Naive thymus-derived CD4-positive, alpha-beta T cell (primary cell): Measurements from ENCODE around the gene INTS4. TPM values are rescaled to one million over a fixed set of nuclear protein-coding genes. Genes with fewer than 3 reads are reported as not detected.

ENCODE experiments used
- ATAC-seq: fragments of 150-1000 bp; cut with Tn5 transposase; 2 replicates; pipeline ENCODE4 v1.10.0; 2021; ENCODE audit warnings: mild to moderate bottlenecking, moderate library complexity
- CTCF ChIA-PET: fragments of 350-600 bp; sonication (Branson Sonifier 250); formaldehyde crosslinking; loops from one replicate; lab custom pipeline; 2021; ENCODE audit warnings: antibody characterized with exemption; lab: Charles Lee
- POLR2A ChIA-PET: fragments of 350-600 bp; sonication (Branson Sonifier 250); formaldehyde crosslinking; loops from one replicate; lab custom pipeline; 2021; ENCODE audit warnings: antibody characterized with exemption, inconsistent platforms; lab: Charles Lee
- DNase-seq, 9 donors: peaks; one replicate each; pipeline versions ENCODE4 v3.0.0 to v3.0.0-alpha.2; 2020 to 2022; ENCODE audit warnings: mixed read lengths in 1 of 9
- H3K27ac ChIP-seq: one replicate; pipeline ENCODE4 v1.7.0; 2013; ENCODE audit warnings: mild to moderate bottlenecking, low read depth, low read length, moderate library complexity
- H3K27me3 ChIP-seq, 2 donors: one replicate each; pipeline ENCODE4 v1.7.0; 2013; ENCODE audit warnings: low read length in 2 of 2, mild to moderate bottlenecking in 2 of 2, moderate library complexity in 2 of 2; ENCODE audit not compliant: control insufficient read depth in 2 of 2, insufficient read depth in 2 of 2
- H3K36me3 ChIP-seq, 3 experiments: 1 replicate in 2 of 3; 2 replicates in 1 of 3; pipeline ENCODE4 v1.7.0; 2013; ENCODE audit warnings: low read length in 3 of 3, mild to moderate bottlenecking in 3 of 3, moderate library complexity in 1 of 3; ENCODE audit not compliant: insufficient read depth in 3 of 3, control insufficient read depth in 2 of 3
- H3K4me1 ChIP-seq, 2 donors: one replicate each; pipeline ENCODE4 v1.7.0; 2013; ENCODE audit warnings: low read length in 2 of 2, mild to moderate bottlenecking in 2 of 2, moderate library complexity in 1 of 2; ENCODE audit not compliant: control insufficient read depth in 2 of 2, insufficient read depth in 2 of 2
- H3K4me3 ChIP-seq: 2 replicates; pipeline ENCODE4 v1.7.0; 2013; ENCODE audit warnings: mild to moderate bottlenecking, low read length
- H3K9me3 ChIP-seq, 3 experiments: 1 replicate in 2 of 3; 2 replicates in 1 of 3; pipeline ENCODE4 v1.7.0; 2013; ENCODE audit warnings: low read length in 3 of 3; ENCODE audit not compliant: control insufficient read depth in 2 of 3
- H3K27ac Mint-ChIP-seq, 9 donors: one replicate each; pipeline ENCODE4 v1.8.0; 2020 to 2022; ENCODE audit warnings: mixed read lengths in 9 of 9, mild to moderate bottlenecking in 8 of 9, moderate library complexity in 5 of 9, inconsistent platforms in 2 of 9
- H3K27me3 Mint-ChIP-seq, 5 donors: one replicate each; pipeline ENCODE4 v1.8.0; 2021 to 2022; ENCODE audit warnings: mixed read lengths in 5 of 5, mild to moderate bottlenecking in 1 of 5
- H3K36me3 Mint-ChIP-seq, 5 donors: one replicate each; pipeline ENCODE4 v1.8.0; 2020 to 2022; ENCODE audit warnings: mixed read lengths in 5 of 5, mild to moderate bottlenecking in 3 of 5, inconsistent platforms in 1 of 5
- H3K4me1 Mint-ChIP-seq, 7 donors: one replicate each; pipeline ENCODE4 v1.8.0; 2020 to 2022; ENCODE audit warnings: mixed read lengths in 7 of 7, mild to moderate bottlenecking in 3 of 7, inconsistent platforms in 1 of 7
- H3K4me3 Mint-ChIP-seq, 10 donors: one replicate each; pipeline ENCODE4 v1.8.0; 2020 to 2022; ENCODE audit warnings: mild to moderate bottlenecking in 10 of 10, mixed read lengths in 10 of 10, moderate library complexity in 6 of 10, inconsistent platforms in 2 of 10
- H3K9me3 Mint-ChIP-seq, 11 donors: one replicate each; pipeline ENCODE4 v1.8.0; 2020 to 2022; ENCODE audit warnings: mixed read lengths in 11 of 11, mild to moderate bottlenecking in 4 of 11, inconsistent platforms in 1 of 11, moderate library complexity in 1 of 11
- intact Hi-C, 2 donors: fragments of 100-400 bp; cut with micrococcal nuclease; formaldehyde crosslinking; loops; one replicate each; pipeline ENCODE4 v1.15.1; 2023
- polyA plus RNA-seq, 2 donors: library from polyadenylated mRNA; unstranded; fragments of 300-500 nt; fragmentation: Illumina TruSeq; gene quantifications; one replicate each; pipeline ENCODE4 v1.2.3, GENCODE V29; 2021
- total RNA-seq, 6 experiments: library from RNA in 5 of 6; stranded (reverse) in 5 of 6; gene quantifications; 1 replicate in 5 of 6; 2 replicates in 1 of 6; pipeline ENCODE4 v1.2.3 and lab custom pipeline; 2021 to 2026

The INTS4 gene
- total and polyA plus RNA-seq, 7 experiments from 2014 or later = 40.9 to 87.0 (median 61.6) TPM

DNA sequence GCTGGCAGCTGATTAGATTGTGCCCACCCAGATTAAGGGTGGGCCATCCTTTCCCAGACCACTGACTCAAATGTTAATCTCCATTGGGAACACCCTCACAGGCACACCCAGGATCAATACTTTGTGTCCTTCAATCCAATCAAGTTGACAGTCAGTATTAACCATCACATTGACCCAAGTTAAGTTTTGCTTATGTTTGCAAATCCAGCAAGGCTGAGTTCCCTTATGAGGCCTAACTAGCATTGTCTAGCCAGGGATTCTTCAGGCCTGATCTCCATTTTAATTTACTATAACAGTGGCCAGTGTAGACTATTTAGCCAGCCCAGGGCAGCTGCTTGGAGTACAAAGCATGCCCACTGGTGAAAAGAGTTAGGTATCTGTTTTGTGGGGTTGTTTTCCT is 30.9 kb upstream of the INTS4 start:
- ChIA-PET CTCF (no interaction called here), POLR2A (no interaction called here)
- no peak for DNase-seq
- H3K9me3 Mint-ChIP-seq = no peaks in the 10 kb centered on the region
- Histone ChIP-seq H3K27ac (no peak overlapping the region), H3K4me3 (no peak overlapping the region), H3K4me1 (no peaks in the 10 kb centered on the region), H3K9me3 (no peaks in the 10 kb centered on the region), H3K27me3 (no peaks in the 10 kb centered on the region), H3K36me3 (no peaks in the 10 kb centered on the region)
- H3K36me3 Mint-ChIP-seq = no peaks in the 10 kb centered on the region
- no peak overlapping the region for H3K4me3 Mint-ChIP-seq
- intact Hi-C loops = no loop called here
- H3K27ac Mint-ChIP-seq = no peak overlapping the region
- peaks cover 0 to 5% (median 0%) of the 10 kb centered on the region in 7 donors for H3K4me1 Mint-ChIP-seq
- no peak for ATAC-seq
- peaks cover 16 to 26% (median 20%) of the 10 kb centered on the region in 5 donors for H3K27me3 Mint-ChIP-seq

DNA sequence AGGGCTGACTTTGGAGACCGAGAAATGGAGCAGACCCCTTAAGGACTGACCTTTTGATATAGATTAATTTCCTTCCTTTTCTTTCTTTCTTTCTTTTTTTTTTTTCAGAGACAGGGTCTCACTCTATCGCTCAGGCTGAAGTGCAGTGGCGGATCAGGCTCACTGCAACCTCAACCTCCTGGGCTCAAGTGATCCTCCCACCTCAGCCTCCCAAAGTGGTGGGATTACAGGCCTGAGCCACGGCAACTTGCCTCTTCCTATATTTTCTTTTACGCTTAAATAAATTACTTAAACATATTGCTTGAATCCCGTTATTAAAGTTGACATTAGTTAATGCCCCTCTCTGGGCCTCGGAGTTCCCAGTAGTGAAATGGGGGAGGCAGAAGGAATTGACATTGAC is 29.0 kb upstream of the INTS4 start:
- ATAC-seq (no peak), DNase-seq (no peak)
- Histone ChIP-seq H3K4me3 (no peak overlapping the region), H3K36me3 (no peaks in the 10 kb centered on the region), H3K27me3 (no peaks in the 10 kb centered on the region), H3K27ac (no peak overlapping the region), H3K9me3 (no peaks in the 10 kb centered on the region), H3K4me1 (no peaks in the 10 kb centered on the region)
- H3K27me3 Mint-ChIP-seq = peaks cover 16 to 28% (median 23%) of the 10 kb centered on the region in 5 donors
- ChIA-PET CTCF (no interaction called here), POLR2A (no interaction called here)
- intact Hi-C loops = no loop called here
- H3K4me1 Mint-ChIP-seq = peaks cover 0 to 5% (median 0%) of the 10 kb centered on the region in 7 donors
- no peaks in the 10 kb centered on the region for H3K36me3 Mint-ChIP-seq
- H3K4me3 Mint-ChIP-seq = no peak overlapping the region
- no peaks in the 10 kb centered on the region for H3K9me3 Mint-ChIP-seq
- H3K27ac Mint-ChIP-seq = no peak overlapping the region

DNA sequence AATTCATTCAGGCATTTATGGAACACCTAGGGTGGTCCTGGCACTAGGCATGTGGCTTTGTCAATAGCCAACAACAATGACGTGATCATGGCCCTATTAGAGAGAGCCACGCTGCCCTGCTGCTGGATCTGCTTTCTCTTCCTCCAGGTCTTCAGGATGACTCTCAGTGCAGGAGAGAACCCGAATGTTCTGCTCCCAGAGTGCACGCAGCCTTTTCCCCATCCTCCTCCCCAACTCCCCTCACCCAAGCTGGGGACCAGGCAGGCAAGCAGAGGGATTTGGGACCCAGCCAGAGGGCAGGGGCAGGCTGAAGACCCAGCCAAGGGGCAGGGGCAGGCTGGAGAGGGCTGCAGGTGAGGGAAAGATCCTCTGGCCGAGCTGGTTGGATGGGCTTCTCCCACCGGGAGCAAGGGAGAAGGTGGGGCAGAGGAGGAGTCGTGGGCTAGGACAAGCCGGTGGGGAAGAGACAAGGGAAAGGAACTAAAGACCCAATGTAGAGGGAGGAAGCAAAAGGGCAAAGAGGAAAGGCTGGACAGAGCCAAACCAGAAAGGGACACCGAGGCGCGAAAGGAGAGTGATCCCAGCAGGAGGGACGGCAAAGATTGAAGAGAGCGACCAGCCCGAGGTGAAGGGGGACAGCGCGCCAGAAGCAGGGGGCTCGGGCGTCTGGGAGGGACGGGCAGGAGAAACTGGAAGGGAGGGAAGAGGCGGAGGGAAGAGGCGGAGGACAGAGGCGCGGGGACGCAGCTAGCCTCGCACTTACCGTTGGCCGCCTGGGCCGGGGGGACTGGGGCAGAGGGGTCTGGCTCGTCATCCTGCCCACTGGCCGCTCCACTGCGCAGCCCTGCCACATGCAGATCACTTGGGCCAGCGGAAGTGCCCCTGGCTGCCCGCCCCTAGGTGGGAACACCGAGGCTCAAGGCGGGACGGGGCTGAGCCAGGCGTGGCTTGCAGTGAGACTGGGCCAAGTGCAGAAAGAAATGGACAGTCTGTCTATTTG is 28.2 kb upstream of the INTS4 start, which contains the start of gene KCTD14:
KCTD14 (minus strand) TSS at position 880 of the 1,000 bp plus-strand sequence; CDS start at position 853, 27 bp downstream.
- no peak within 1 kb of the TSS for H3K27ac ChIP-seq
- Mint-ChIP-seq H3K4me3 (peak within 1 kb of the TSS in 2 of 10 donors; percentile 24 to 76), H3K9me3 (no peaks in the 10 kb centered on the region)

DNA sequence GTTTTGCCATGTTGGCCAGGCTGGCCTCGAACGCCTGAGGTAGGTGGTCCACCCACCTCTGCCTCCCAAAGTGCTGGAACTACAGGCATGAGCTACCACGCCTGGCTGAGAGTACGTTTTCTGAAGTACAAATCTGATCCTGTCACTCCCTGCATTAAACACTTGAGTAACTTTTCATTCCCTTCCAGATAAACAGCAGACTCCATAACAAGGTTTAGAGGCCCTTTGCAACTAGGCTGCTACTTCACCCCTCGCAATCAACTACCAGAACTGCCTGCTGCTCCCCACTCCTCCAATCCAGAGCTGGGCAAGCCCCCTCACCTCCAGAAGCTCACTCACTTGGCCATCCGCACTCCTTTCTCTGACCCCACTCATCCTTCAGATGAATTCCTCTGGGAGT is 27.1 kb upstream of the INTS4 start:
- CTCF ChIA-PET = no interaction called here
- H3K9me3 Mint-ChIP-seq = no peaks in the 10 kb centered on the region
- Histone ChIP-seq H3K36me3 (no peaks in the 10 kb centered on the region), H3K27me3 (no peaks in the 10 kb centered on the region), H3K27ac (no peak overlapping the region), H3K4me1 (no peaks in the 10 kb centered on the region), H3K4me3 (no peak overlapping the region), H3K9me3 (no peaks in the 10 kb centered on the region)
- H3K27ac Mint-ChIP-seq = no peak overlapping the region
- no peak for ATAC-seq
- H3K27me3 Mint-ChIP-seq = peaks cover 16 to 29% (median 23%) of the 10 kb centered on the region in 5 donors
- POLR2A ChIA-PET = no interaction called here
- intact Hi-C loops = no loop called here
- no peak overlapping the region for H3K4me3 Mint-ChIP-seq
- H3K4me1 Mint-ChIP-seq = peaks cover 0 to 5% (median 0%) of the 10 kb centered on the region in 7 donors
- DNase-seq = no peak
- H3K36me3 Mint-ChIP-seq = no peaks in the 10 kb centered on the region

More for the DNA sequence above, 28.2 kb upstream of the INTS4 start, which contains the start of gene KCTD14:
- no peak within 1 kb of the TSS for H3K4me3 ChIP-seq
- DNase-seq (no peak), ATAC-seq (no peak)
- H3K4me1 Mint-ChIP-seq = peaks cover 0 to 5% (median 0%) of the 10 kb centered on the region in 7 donors
- H3K27me3 Mint-ChIP-seq = peaks cover 16 to 29% (median 23%) of the 10 kb centered on the region in 5 donors
- no peaks in the 10 kb centered on the region for H3K36me3 Mint-ChIP-seq
- POLR2A ChIA-PET = no interaction called here
- no peak within 1 kb of the TSS for H3K27ac Mint-ChIP-seq
- H3K36me3 ChIP-seq = no peaks in the 10 kb centered on the region
- H3K27me3 ChIP-seq = no peaks in the 10 kb centered on the region
- CTCF ChIA-PET = no interaction called here
- H3K9me3 ChIP-seq = no peaks in the 10 kb centered on the region
- intact Hi-C loops = no loop called here
- no peaks in the 10 kb centered on the region for H3K4me1 ChIP-seq

DNA sequence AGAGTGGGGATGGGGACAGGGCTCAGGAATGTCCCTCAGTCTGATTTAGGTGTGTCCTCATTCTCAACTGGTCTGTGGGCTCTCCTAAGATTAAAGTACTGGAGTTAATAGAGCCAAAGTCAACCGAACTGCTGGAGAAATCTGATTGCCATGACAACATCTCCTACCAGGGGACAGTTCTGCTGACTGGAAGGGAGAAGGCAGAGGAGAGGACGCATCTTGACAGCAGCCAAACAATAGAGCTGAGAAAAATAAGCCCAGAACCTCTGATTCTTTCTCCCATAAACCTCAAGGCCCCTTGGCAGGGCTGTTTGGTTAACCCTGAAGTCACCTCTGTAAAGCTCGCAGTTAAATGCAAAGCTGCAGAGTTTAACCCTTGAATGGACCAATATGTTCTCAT is 25.8 kb upstream of the INTS4 start:
- ATAC-seq (no peak), DNase-seq (no peak)
- H3K4me1 ChIP-seq = no peaks in the 10 kb centered on the region
- POLR2A ChIA-PET = no interaction called here
- H3K36me3 ChIP-seq = no peaks in the 10 kb centered on the region
- H3K9me3 ChIP-seq = no peaks in the 10 kb centered on the region
- H3K36me3 Mint-ChIP-seq = no peaks in the 10 kb centered on the region
- H3K27me3 ChIP-seq = no peaks in the 10 kb centered on the region
- H3K9me3 Mint-ChIP-seq = no peaks in the 10 kb centered on the region
- peaks cover 0 to 5% (median 0%) of the 10 kb centered on the region in 7 donors for H3K4me1 Mint-ChIP-seq
- H3K27ac Mint-ChIP-seq = no peak overlapping the region
- peaks cover 16 to 29% (median 24%) of the 10 kb centered on the region in 5 donors for H3K27me3 Mint-ChIP-seq
- intact Hi-C loops = no loop called here
- no peak overlapping the region for H3K4me3 Mint-ChIP-seq
- no peak overlapping the region for H3K4me3 ChIP-seq
- CTCF ChIA-PET = no interaction called here
- no peak overlapping the region for H3K27ac ChIP-seq

DNA sequence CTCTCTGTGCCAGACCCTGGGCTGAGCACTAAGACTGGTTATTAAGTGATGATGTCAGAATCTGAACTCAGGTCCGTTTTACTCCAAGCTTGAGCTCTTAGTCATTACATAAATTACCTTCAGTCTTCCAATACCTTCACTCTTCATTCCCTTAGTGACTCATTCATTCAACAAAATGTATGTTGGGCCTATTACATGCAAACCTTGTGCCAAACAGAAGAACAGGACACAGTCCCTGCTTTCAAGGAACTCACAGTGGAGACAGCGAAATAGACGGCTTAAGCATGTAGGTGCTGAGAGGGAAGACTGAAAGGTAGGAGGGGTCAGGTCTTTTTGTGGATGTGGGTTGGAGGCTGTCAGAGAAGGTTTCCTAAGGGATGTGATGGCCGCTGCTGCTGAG is 25.3 kb upstream of the INTS4 start:
- Histone ChIP-seq H3K27ac (no peak overlapping the region), H3K4me1 (no peaks in the 10 kb centered on the region), H3K27me3 (no peaks in the 10 kb centered on the region), H3K4me3 (no peak overlapping the region), H3K36me3 (no peaks in the 10 kb centered on the region), H3K9me3 (no peaks in the 10 kb centered on the region)
- no peaks in the 10 kb centered on the region for H3K9me3 Mint-ChIP-seq
- peaks cover 16 to 29% (median 24%) of the 10 kb centered on the region in 5 donors for H3K27me3 Mint-ChIP-seq
- intact Hi-C loops = no loop called here
- ATAC-seq (no peak), DNase-seq (no peak)
- H3K36me3 Mint-ChIP-seq = no peaks in the 10 kb centered on the region
- H3K4me1 Mint-ChIP-seq = peaks cover 0 to 5% (median 0%) of the 10 kb centered on the region in 7 donors
- H3K4me3 Mint-ChIP-seq = no peak overlapping the region
- ChIA-PET CTCF (no interaction called here), POLR2A (no interaction called here)
- no peak overlapping the region for H3K27ac Mint-ChIP-seq
